ENCODE data around the gene ATP2B2.
"Not testable (repeated sequence)": the region's sequence is repeated elsewhere in the genome, so short reads cannot be mapped to it uniquely, and the experiment has no call there.

ATP2B2 gene

GRCh38 chr3:10317311-10317960, 187.9 kb downstream of the ATP2B2 start:
- DNase-seq = no peak

GRCh38 chr3:10315771-10316344, 189.5 kb downstream of the ATP2B2 start:
- DNase-seq = peak; percentile 50

GRCh38 chr3:10315101-10315500, 190.3 kb downstream of the ATP2B2 start:
- peak; percentile 25 for DNase-seq

GRCh38 chr3:10312861-10313260, 192.5 kb downstream of the ATP2B2 start:
- no peak for DNase-seq

GRCh38 chr3:10312391-10312790, 193.0 kb downstream of the ATP2B2 start:
- DNase-seq = no peak

- no peak for DNase-seq
Observed at GRCh38 chr3:10311710-10312109, 193.7 kb downstream of the ATP2B2 start.

GRCh38 chr3:10310578-10310977, 194.8 kb downstream of the ATP2B2 start:
- no peak for DNase-seq

GRCh38 chr3:10309736-10310135, 195.7 kb downstream of the ATP2B2 start:
- DNase-seq = no peak

- DNase-seq = no peak
Observed at GRCh38 chr3:10308678-10309077, 196.7 kb downstream of the ATP2B2 start.

- DNase-seq = no peak
Observed at GRCh38 chr3:10306156-10306555, 199.2 kb downstream of the ATP2B2 start.

- DNase-seq = no peak
Observed at GRCh38 chr3:10305331-10305902, 200.0 kb downstream of the ATP2B2 start.

GRCh38 chr3:10304905-10305304, 200.5 kb downstream of the ATP2B2 start:
- no peak for DNase-seq

- peak; percentile 34 for DNase-seq
Observed at GRCh38 chr3:10303785-10304184, 201.6 kb downstream of the ATP2B2 start.

GRCh38 chr3:10303105-10303504, 202.3 kb downstream of the ATP2B2 start:
- peak; percentile 60 for DNase-seq

GRCh38 chr3:10300087-10300486, 205.3 kb downstream of the ATP2B2 start:
- peak; percentile 44 for DNase-seq

GRCh38 chr3:10299679-10300078, 205.7 kb downstream of the ATP2B2 start:
- peak; percentile 31 for DNase-seq

GRCh38 chr3:10299175-10299574, 206.2 kb downstream of the ATP2B2 start:
- peak; percentile 16 for DNase-seq

- DNase-seq = not testable (repeated sequence)
Observed at GRCh38 chr3:10298064-10298463, 207.3 kb downstream of the ATP2B2 start.

- DNase-seq = peak; percentile 16
Observed at GRCh38 chr3:10294030-10294586, 211.3 kb downstream of the ATP2B2 start.

- DNase-seq = peak; percentile 51
Observed at GRCh38 chr3:10292505-10293419, 212.6 kb downstream of the ATP2B2 start, which contains the start of gene GHRL. Gene GHRL, minus strand, starts transcription at chr3:10292947. Its CDS starts 2,767 bp downstream, at chr3:10290180.

GRCh38 chr3:10291641-10292040, 213.7 kb downstream of the ATP2B2 start:
- DNase-seq = peak; percentile 58

- peak; percentile 58 for DNase-seq
Observed at GRCh38 chr3:10290481-10291176, 214.8 kb downstream of the ATP2B2 start.

Measured in activated effector memory CD4-positive, alpha-beta T cell treated with anti-CD3 and anti-CD28 coated beads, Interleukin-2, amount 50 U/mL, for 16 hours (primary cell).